Measurements from ENCODE around the gene MGLL. TPM values are rescaled to one million over a fixed set of nuclear protein-coding genes. Genes with fewer than 3 reads are reported as not detected.
A peak's percentile ranks its signal among the peaks of the same experiment; 100 is the strongest.

MGLL gene
- total and polyA plus RNA-seq, 8 donors, result 8.6 to 318 (median 16.0) TPM

- DNase-seq, result peak in 1 of 4 donors; percentile 71
- peaks cover 0 to 11% of the 10 kb centered on the region in 2 donors for H3K36me3 ChIP-seq
- ATAC-seq, result no peak
- peaks cover 29 to 67% of the 10 kb centered on the region in 2 donors for H3K4me1 ChIP-seq
- no peaks in the 10 kb centered on the region for H3K9me3 ChIP-seq
- H3K27me3 ChIP-seq, result no peaks in the 10 kb centered on the region
- no peak for TF ChIP-seq CTCF (IDR thresholded peaks at IDR 0.05)
- H3K4me3 ChIP-seq, result peak overlapping the region in 1 of 2 donors; percentile 81
- intact Hi-C loops (cut with DNase I), result loop anchor here in 1 of 2 donors (10.0 kb wide), 1 partner anchor 126 kb away; no protein-coding TSS in a partner anchor
- H3K27ac ChIP-seq, result peak overlapping the region; percentile 86 to 91
Measured at GRCh38 chr3:127820826-127821313, 1.4 kb downstream of the MGLL start.

- peak overlapping the region; percentile 86 to 91 for H3K27ac ChIP-seq
- peaks cover 29 to 72% of the 10 kb centered on the region in 2 donors for H3K4me1 ChIP-seq
- ATAC-seq, result peak; percentile 32
- peak in 1 of 4 donors; percentile 65 for DNase-seq
- intact Hi-C loops (cut with DNase I), result loop anchor here in 1 of 2 donors (10.0 kb wide), 1 partner anchor 126 kb away; no protein-coding TSS in a partner anchor
- H3K9me3 ChIP-seq, result no peaks in the 10 kb centered on the region
- H3K27me3 ChIP-seq, result no peaks in the 10 kb centered on the region
- peak overlapping the region in 1 of 2 donors; percentile 81 for H3K4me3 ChIP-seq
- peaks cover 0 to 17% of the 10 kb centered on the region in 2 donors for H3K36me3 ChIP-seq
- TF ChIP-seq CTCF (IDR thresholded peaks at IDR 0.05), result no peak
Measured at GRCh38 chr3:127820221-127820825, 2.0 kb downstream of the MGLL start.

- Histone ChIP-seq H3K4me1 (peaks cover 29 to 75% of the 10 kb centered on the region in 2 donors), H3K27ac (peak overlapping the region; percentile 86 to 91), H3K9me3 (no peaks in the 10 kb centered on the region), H3K27me3 (no peaks in the 10 kb centered on the region), H3K36me3 (peaks cover 0 to 23% of the 10 kb centered on the region in 2 donors), H3K4me3 (peak overlapping the region in 1 of 2 donors; percentile 81)
- intact Hi-C loops (cut with DNase I), result loop anchor here in 1 of 2 donors (10.0 kb wide), 1 partner anchor 125 kb away; no protein-coding TSS in a partner anchor
- no peak for ATAC-seq
- no peak for TF ChIP-seq CTCF (IDR thresholded peaks at IDR 0.05)
- DNase-seq, result no peak
Measured at GRCh38 chr3:127819656-127820055, 2.7 kb downstream of the MGLL start.

GRCh38 chr3:127819086-127819485, 3.2 kb downstream of the MGLL start:
- Histone ChIP-seq H3K4me3 (no peak overlapping the region), H3K36me3 (peaks cover 0 to 29% of the 10 kb centered on the region in 2 donors), H3K9me3 (no peaks in the 10 kb centered on the region), H3K27me3 (no peaks in the 10 kb centered on the region), H3K27ac (peak overlapping the region; percentile 86 to 91), H3K4me1 (peaks cover 29 to 81% of the 10 kb centered on the region in 2 donors)
- no peak for ATAC-seq
- DNase-seq, result no peak
- intact Hi-C loops (cut with DNase I), result no loop called here
- TF ChIP-seq CTCF (IDR thresholded peaks at IDR 0.05), result no peak

- no peaks in the 10 kb centered on the region for H3K27me3 ChIP-seq
- H3K4me1 ChIP-seq, result peaks cover 29 to 83% of the 10 kb centered on the region in 2 donors
- intact Hi-C loops (cut with DNase I), result no loop called here
- H3K27ac ChIP-seq, result peak overlapping the region; percentile 86 to 91
- ATAC-seq (peak; percentile 62), DNase-seq (peak in 1 of 4 donors; percentile 74)
- TF ChIP-seq CTCF (IDR thresholded peaks at IDR 0.05), result no peak
- H3K36me3 ChIP-seq, result peaks cover 0 to 46% of the 10 kb centered on the region in 2 donors
- no peak overlapping the region for H3K4me3 ChIP-seq
- no peaks in the 10 kb centered on the region for H3K9me3 ChIP-seq
Measured at GRCh38 chr3:127817406-127817841, 4.9 kb downstream of the MGLL start.
